GM18517 (cell line): ENCODE measurements around the gene RBFOX1.

ENCODE experiments used
- ATAC-seq: cut with Tn5 transposase; IDR thresholded peaks from one replicate; pipeline ENCODE4 v1.9.1; 2021; ENCODE audit warnings: mild to moderate bottlenecking, moderate library complexity; ENCODE audit not compliant: unreplicated experiment

RBFOX1 gene

GRCh38 chr16:7332611-7333010 is at the start of gene RBFOX1:
TSS of gene RBFOX1 (plus strand) at chr16:7332845.
- ATAC-seq: no peak

GRCh38 chr16:7284780-7285179 is 47.9 kb upstream of the RBFOX1 start:
- ATAC-seq: no peak

- no peak for ATAC-seq
Observed at GRCh38 chr16:7285520-7285919, 47.1 kb upstream of the RBFOX1 start.

GRCh38 chr16:7289299-7289698 is 43.3 kb upstream of the RBFOX1 start:
- no peak for ATAC-seq

- no peak for ATAC-seq
Observed at GRCh38 chr16:7290682-7291081, 42.0 kb upstream of the RBFOX1 start.

GRCh38 chr16:7294020-7294419 is 38.6 kb upstream of the RBFOX1 start:
- ATAC-seq: no peak

- ATAC-seq: no peak
Observed at GRCh38 chr16:7303052-7303610, 29.5 kb upstream of the RBFOX1 start.

- no peak for ATAC-seq
Observed at GRCh38 chr16:7303660-7304200, 28.9 kb upstream of the RBFOX1 start.

GRCh38 chr16:7304279-7304678 is 28.4 kb upstream of the RBFOX1 start:
- no peak for ATAC-seq

- ATAC-seq: no peak
Observed at GRCh38 chr16:7304958-7305357, 27.7 kb upstream of the RBFOX1 start.

GRCh38 chr16:7313170-7313569 is 19.5 kb upstream of the RBFOX1 start:
- ATAC-seq: no peak

GRCh38 chr16:7314163-7314562 is 18.5 kb upstream of the RBFOX1 start:
- ATAC-seq: no peak

GRCh38 chr16:7315813-7316212 is 16.8 kb upstream of the RBFOX1 start:
- no peak for ATAC-seq

- ATAC-seq: no peak
Observed at GRCh38 chr16:7316281-7316888, 16.3 kb upstream of the RBFOX1 start.

GRCh38 chr16:7317982-7318381 is 14.7 kb upstream of the RBFOX1 start:
- no peak for ATAC-seq

GRCh38 chr16:7318686-7319085 is 14.0 kb upstream of the RBFOX1 start:
- no peak for ATAC-seq

- ATAC-seq: no peak
Observed at GRCh38 chr16:7319514-7319913, 13.1 kb upstream of the RBFOX1 start.

GRCh38 chr16:7321661-7322060 is 11.0 kb upstream of the RBFOX1 start:
- no peak for ATAC-seq

GRCh38 chr16:7324321-7324720 is 8.3 kb upstream of the RBFOX1 start:
- no peak for ATAC-seq

- no peak for ATAC-seq
Observed at GRCh38 chr16:7325834-7326233, 6.8 kb upstream of the RBFOX1 start.

GRCh38 chr16:7330709-7331108 is 1.9 kb upstream of the RBFOX1 start:
- ATAC-seq: no peak

- no peak for ATAC-seq
Observed at GRCh38 chr16:7331997-7332396, 648 bp upstream of the RBFOX1 start.
